ENCODE results near the gene RAD18.

The RAD18 gene

GRCh38 chr3:8840556-8840955, 122.7 kb downstream of the RAD18 start:
- no peak for TF ChIP-seq SIN3A (IDR thresholded peaks at IDR 0.05; ENCODE audit: borderline replicate concordance, insufficient read depth, low read length)
- no peak for TF ChIP-seq REST (IDR thresholded peaks at IDR 0.05; ENCODE audit: insufficient read depth in 1 of 2, low read depth in 2 of 2, low read length in 2 of 2)

GRCh38 chr3:8839607-8840325, 123.5 kb downstream of the RAD18 start:
- TF ChIP-seq POLR2AphosphoS5 (IDR thresholded peaks at IDR 0.05; ENCODE audit: low read depth, low read length) (no peak), FOXP2 (optimal IDR thresholded peaks at IDR 0.05; ENCODE audit: borderline replicate concordance, extremely low read depth, extremely low read length, insufficient read depth) (no peak), REST (IDR thresholded peaks at IDR 0.05; ENCODE audit: insufficient read depth in 1 of 2, low read depth in 2 of 2, low read length in 2 of 2) (no peak), SIN3A (IDR thresholded peaks at IDR 0.05; ENCODE audit: borderline replicate concordance, insufficient read depth, low read length) (no peak), TAF1 (IDR thresholded peaks at IDR 0.05; ENCODE audit: borderline replicate concordance, insufficient read depth, low read length) (no peak)

GRCh38 chr3:8838765-8839423, 124.4 kb downstream of the RAD18 start:
- no peak for TF ChIP-seq REST (IDR thresholded peaks at IDR 0.05; ENCODE audit: insufficient read depth in 1 of 2, low read depth in 2 of 2, low read length in 2 of 2)
- no peak for TF ChIP-seq SIN3A (IDR thresholded peaks at IDR 0.05; ENCODE audit: borderline replicate concordance, insufficient read depth, low read length)
- TF ChIP-seq FOXP2 (optimal IDR thresholded peaks at IDR 0.05; ENCODE audit: borderline replicate concordance, extremely low read depth, extremely low read length, insufficient read depth) = no peak
- no peak for TF ChIP-seq POLR2AphosphoS5 (IDR thresholded peaks at IDR 0.05; ENCODE audit: low read depth, low read length)
- no peak for TF ChIP-seq TAF1 (IDR thresholded peaks at IDR 0.05; ENCODE audit: borderline replicate concordance, insufficient read depth, low read length)

GRCh38 chr3:8838234-8838633, 125.0 kb downstream of the RAD18 start:
- no peak for TF ChIP-seq SIN3A (IDR thresholded peaks at IDR 0.05; ENCODE audit: borderline replicate concordance, insufficient read depth, low read length)
- no peak for TF ChIP-seq FOXP2 (optimal IDR thresholded peaks at IDR 0.05; ENCODE audit: borderline replicate concordance, extremely low read depth, extremely low read length, insufficient read depth)
- TF ChIP-seq TAF1 (IDR thresholded peaks at IDR 0.05; ENCODE audit: borderline replicate concordance, insufficient read depth, low read length) = no peak
- TF ChIP-seq POLR2AphosphoS5 (IDR thresholded peaks at IDR 0.05; ENCODE audit: low read depth, low read length) = no peak
- TF ChIP-seq REST (IDR thresholded peaks at IDR 0.05; ENCODE audit: insufficient read depth in 1 of 2, low read depth in 2 of 2, low read length in 2 of 2) = no peak
